Esophagus muscularis mucosa (tissue), 4 donors: ENCODE measurements around the gene KLF15.

Experiments used
- EP300 ChIP-seq: sonication (generic); formaldehyde crosslinking; IDR thresholded peaks from one replicate; pipeline ENCODE4 v1.6.1; 2017; ENCODE audit warnings: antibody characterized with exemption
- POLR2A ChIP-seq: fragments of 450-650 bp; IDR thresholded peaks from one replicate; pipeline ENCODE4 v1.6.1; 2017; ENCODE audit warnings: antibody characterized with exemption, moderate library complexity, mild to moderate bottlenecking, low read depth
- POLR2AphosphoS5 ChIP-seq, 2 donors: sonication (generic); formaldehyde crosslinking; IDR thresholded peaks; one replicate each; pipeline ENCODE4 v1.6.1; 2017; ENCODE audit warnings: antibody characterized with exemption in 2 of 2
- TF ChIP-seq, protein P1 (sequence below), 3 experiments: fragments of 200-600 bp in 2 of 3; fragments of 450-650 bp in 1 of 3; sonication (generic) in 2 of 3; IDR thresholded peaks; one replicate each; pipeline ENCODE4 v1.5.1; 2017 to 2019; ENCODE audit warnings: antibody characterized with exemption in 3 of 3, mild to moderate bottlenecking in 2 of 3, moderate library complexity in 1 of 3

DNA sequence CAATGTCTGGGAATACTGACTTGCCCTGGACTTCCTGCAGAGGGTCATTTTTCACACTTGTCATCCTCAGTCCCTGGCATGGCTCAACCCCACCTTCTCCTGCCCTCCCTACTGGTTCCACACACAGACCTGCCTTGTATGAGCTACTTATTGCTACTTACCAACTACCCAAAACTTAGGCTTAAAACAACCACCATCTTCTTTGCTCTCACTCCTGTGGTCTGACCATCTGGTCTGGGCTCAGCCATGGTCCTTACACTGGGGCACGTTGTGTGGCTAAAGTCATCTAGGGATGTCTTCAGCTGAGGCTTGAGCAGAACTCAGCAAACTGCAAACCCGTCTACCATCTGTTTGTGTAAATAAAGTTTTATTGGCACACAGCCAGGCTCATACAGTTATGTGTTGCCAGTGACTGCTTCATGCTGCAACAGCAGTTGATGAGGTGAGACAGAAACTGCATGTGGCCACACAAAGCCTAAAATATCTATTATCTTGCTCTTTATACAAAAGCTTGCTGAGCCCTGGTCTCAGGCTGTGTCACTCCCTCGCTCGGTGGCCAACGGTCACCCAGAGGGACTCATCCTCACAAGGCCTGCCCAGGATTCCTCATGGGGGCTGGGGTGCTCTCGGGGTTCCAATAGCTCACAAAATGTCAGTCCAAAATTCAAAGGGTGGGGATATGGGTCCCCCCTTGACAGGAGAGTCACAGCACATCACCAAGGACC is 43.5 kb downstream of the KLF15 start:
- TF ChIP-seq, protein P1, sequence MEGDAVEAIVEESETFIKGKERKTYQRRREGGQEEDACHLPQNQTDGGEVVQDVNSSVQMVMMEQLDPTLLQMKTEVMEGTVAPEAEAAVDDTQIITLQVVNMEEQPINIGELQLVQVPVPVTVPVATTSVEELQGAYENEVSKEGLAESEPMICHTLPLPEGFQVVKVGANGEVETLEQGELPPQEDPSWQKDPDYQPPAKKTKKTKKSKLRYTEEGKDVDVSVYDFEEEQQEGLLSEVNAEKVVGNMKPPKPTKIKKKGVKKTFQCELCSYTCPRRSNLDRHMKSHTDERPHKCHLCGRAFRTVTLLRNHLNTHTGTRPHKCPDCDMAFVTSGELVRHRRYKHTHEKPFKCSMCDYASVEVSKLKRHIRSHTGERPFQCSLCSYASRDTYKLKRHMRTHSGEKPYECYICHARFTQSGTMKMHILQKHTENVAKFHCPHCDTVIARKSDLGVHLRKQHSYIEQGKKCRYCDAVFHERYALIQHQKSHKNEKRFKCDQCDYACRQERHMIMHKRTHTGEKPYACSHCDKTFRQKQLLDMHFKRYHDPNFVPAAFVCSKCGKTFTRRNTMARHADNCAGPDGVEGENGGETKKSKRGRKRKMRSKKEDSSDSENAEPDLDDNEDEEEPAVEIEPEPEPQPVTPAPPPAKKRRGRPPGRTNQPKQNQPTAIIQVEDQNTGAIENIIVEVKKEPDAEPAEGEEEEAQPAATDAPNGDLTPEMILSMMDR (IDR thresholded peaks at IDR 0.05), result no peak
- TF ChIP-seq POLR2A (no peak), POLR2AphosphoS5 (IDR thresholded peaks at IDR 0.05) (no peak), EP300 (no peak)
